ES-I3 (cell line): Measurements from ENCODE around the gene AWAT1.
"Not testable (repeated sequence)": the region's sequence is repeated elsewhere in the genome, so short reads cannot be mapped to it uniquely, and the experiment has no call there.

ENCODE experiments used
- H3K36me3 ChIP-seq: 2 replicates; pipeline ENCODE4 v1.6.1; 2013; ENCODE audit warnings: mild to moderate bottlenecking, low read length, control low read depth, moderate library complexity; ENCODE audit not compliant: insufficient read depth
- H3K4me1 ChIP-seq: 2 replicates; pipeline ENCODE4 v1.6.1; 2013; ENCODE audit warnings: mild to moderate bottlenecking, control low read depth, low read length; ENCODE audit not compliant: insufficient read depth
- H3K9ac ChIP-seq: 2 replicates; pipeline ENCODE4 v1.6.1; 2013; ENCODE audit warnings: low read depth, mild to moderate bottlenecking, low read length, moderate library complexity
- H3K9me3 ChIP-seq: 2 replicates; pipeline ENCODE4 v1.6.1; 2013; ENCODE audit warnings: mild to moderate bottlenecking, low read length, moderate library complexity; ENCODE audit not compliant: control insufficient read depth, insufficient read depth

Gene AWAT1

DNA sequence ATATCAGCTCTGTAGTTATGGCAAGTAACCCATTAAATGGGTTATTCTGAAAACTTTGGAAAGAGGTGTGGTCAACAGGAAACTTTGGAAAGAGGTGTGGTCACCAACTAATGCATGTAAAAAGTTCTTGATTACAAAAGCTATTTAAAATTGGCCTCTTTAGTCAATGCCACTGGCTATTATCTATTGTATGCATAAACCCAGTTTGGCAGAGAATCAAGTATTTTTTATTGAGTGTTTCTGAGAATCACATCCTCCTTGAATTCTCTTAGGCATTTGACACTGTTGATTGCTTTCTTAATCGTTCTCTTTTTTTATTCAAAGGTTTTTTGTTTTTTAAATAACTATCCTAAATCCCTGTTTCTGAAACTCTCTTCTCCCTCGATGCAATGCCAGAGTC, 18.0 kb downstream of the AWAT1 start:
- H3K9ac ChIP-seq, result no peak overlapping the region
- H3K36me3 ChIP-seq, result no peaks in the 10 kb centered on the region
- H3K4me1 ChIP-seq, result 0 out of 2 replicates have a peak, but pooled peaks cover 11% of the 10 kb centered on the region
- no peaks in the 10 kb centered on the region for H3K9me3 ChIP-seq

DNA sequence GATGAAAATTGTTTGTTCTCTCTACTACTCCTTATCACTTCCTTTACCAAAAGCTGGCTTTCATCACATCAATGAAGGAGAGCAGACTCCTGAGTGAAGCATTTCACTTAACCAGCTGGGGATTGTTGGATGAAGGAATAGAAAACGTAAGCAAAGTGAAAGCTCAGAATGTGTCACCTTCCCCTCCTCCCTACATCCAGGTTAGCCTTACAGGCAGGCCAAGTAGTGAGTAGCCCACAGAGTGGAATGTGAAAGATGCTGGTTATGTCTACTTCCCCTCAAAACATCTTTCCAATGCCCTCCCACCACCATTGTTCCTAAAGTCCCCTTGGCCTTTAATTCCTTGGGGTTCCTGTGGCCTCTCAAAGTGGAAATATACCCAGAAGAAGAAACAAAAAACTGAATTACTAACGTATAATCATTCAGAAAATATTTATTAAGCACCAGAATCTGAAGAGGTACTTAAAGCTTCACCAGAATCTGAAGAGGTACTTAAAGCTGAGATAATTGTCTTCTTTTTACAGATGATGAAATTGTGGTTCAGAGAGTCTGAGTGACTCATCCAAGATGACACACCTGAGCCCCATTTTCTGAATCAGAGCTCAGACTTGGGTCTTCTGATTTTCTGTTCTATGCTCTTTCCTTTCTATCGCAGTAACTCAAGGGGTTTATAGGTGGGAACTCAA, 19.1 kb downstream of the AWAT1 start:
- H3K36me3 ChIP-seq, result no peaks in the 10 kb centered on the region
- no peak overlapping the region for H3K9ac ChIP-seq
- H3K9me3 ChIP-seq, result no peaks in the 10 kb centered on the region
- 0 out of 2 replicates have a peak, but pooled peaks cover 11% of the 10 kb centered on the region for H3K4me1 ChIP-seq

DNA sequence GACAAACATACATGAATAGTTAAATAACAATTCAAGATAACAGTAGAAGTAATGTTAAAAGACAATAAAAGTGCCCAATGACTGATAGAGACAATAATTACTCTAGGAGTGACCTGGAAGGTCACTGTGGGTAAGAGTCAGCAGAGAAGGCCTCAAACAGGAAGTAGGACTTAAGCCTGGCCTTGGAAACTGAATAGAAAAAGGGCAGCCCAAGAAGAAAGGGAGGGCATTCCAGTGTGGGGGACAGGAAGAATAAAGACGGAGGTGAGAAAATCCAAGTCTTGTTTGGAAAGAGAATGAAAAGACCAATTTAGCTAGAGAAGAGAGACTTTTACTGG, 19.6 kb downstream of the AWAT1 start:
- no peaks in the 10 kb centered on the region for H3K36me3 ChIP-seq
- H3K9ac ChIP-seq, result no peak overlapping the region
- H3K9me3 ChIP-seq, result no peaks in the 10 kb centered on the region

DNA sequence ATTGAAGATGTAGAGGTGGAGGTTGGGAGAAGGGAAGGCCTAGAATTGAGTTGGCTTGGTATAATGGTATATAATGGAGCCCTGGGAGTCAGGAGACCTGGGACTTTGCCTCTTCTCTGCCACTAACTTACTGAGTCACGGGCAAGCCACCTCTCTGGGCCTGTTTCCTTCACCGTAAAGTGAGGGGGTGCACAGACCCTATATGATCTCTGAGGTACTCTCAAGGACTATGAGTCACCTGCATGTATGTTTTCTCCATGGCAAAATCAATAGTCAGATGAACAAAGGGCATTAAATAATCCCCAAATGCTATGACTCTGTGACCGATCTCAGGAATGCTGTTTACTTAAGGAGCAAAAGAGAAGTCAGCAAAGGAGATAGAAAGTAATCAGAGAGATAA, 20.5 kb downstream of the AWAT1 start:
- 0 out of 2 replicates have a peak, but pooled peaks cover 11% of the 10 kb centered on the region for H3K4me1 ChIP-seq
- no peaks in the 10 kb centered on the region for H3K36me3 ChIP-seq
- no peaks in the 10 kb centered on the region for H3K9me3 ChIP-seq
- H3K9ac ChIP-seq, result no peak overlapping the region

More for the DNA sequence above, 19.6 kb downstream of the AWAT1 start:
- H3K4me1 ChIP-seq, result 0 out of 2 replicates have a peak, but pooled peaks cover 11% of the 10 kb centered on the region

DNA sequence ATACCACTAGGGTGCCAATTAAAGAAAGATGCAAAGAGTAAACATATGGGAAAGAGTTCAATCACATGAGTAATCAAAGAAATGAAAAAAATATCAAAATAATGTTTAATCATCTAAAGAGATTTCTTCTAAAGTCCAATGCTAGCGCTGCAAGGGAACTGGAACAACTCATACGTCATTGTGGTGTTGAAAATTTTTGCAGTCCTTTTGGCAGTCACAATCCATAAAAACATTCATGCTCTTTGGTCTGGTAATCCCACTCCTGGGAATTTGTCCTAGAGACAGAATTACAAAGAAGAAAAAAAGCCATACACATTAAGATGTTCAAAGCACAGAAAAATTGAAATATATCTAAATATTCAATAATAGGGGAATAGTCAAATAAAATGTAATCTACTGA, 21.0 kb downstream of the AWAT1 start:
- H3K36me3 ChIP-seq, result no peaks in the 10 kb centered on the region
- H3K4me1 ChIP-seq, result 0 out of 2 replicates have a peak, but pooled peaks cover 11% of the 10 kb centered on the region
- no peak overlapping the region for H3K9ac ChIP-seq
- H3K9me3 ChIP-seq, result no peaks in the 10 kb centered on the region

DNA sequence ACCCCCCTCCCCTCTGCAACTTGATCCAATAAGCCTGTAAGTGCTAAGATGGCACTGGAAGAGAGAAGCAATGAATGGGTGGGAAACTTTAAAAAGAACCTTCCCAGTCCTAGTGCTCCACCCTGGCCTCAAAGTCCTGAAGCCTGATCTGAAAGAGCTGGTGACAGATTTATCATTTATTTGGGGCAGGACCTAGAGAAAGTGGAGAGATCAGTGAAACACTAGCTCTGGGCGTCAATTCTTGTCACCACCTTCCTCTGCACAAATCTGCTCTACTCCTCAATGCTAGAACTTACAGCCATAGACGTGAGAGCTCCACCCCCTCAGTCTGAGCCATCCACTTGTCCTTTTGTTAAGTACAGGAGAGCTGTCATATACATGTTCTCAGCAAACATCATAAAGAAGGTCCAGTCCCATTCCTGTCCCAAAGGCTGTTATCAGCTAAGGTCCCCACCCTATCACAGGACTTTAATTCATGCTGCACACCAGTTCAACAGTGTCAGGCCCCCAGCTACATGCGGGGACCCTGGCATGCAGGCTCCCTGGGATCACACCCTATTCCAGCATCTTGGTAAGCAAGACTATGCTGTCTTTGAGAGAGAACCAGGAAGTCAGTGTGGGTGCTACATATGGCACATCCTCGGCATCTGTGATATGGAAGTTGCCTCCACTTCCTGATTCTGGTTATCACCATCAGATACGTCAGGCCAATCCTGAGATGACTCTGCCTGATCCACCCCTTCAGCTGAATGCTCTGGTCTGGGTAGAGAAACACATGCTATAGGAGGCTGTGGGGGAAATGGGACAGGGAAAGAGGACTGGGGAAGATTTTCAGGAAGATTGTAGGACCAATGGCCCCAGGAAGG, 23.2 kb downstream of the AWAT1 start:
- Histone ChIP-seq H3K9me3 (no peaks in the 10 kb centered on the region), H3K36me3 (no peaks in the 10 kb centered on the region), H3K4me1 (peaks cover 11% of the 10 kb centered on the region; the same call in 1 of the 2 replicates), H3K9ac (no peak overlapping the region)

DNA sequence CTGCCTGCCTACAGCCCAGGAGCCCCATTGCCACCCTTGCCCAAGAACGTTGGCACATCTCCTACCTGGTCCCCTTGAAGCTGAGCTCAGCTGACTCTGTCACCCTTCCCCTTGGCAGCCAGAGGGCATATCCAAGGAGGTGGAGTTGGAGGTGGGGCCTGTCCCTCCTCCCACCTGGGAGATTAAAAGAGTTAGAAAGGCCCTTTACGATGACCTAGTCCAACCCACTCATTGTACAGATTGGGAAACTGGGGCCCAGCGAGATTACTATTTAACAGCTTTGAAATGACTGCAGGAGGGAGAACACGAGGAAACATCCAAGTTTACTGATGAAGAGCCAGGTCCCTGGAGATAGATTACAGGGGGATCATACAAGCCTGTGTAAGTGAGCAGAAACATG, 25.6 kb downstream of the AWAT1 start, which contains the start of gene P2RY4:
Gene P2RY4 (minus strand): TSS at position 101 of the 400 bp plus-strand sequence. CDS start 580 bp downstream, outside the sequence.
- H3K36me3 ChIP-seq, result no peaks in the 10 kb centered on the region
- no peaks in the 10 kb centered on the region for H3K9me3 ChIP-seq
- no peaks in the 10 kb centered on the region; the same call in 1 of the 2 replicates for H3K4me1 ChIP-seq
- no peak within 1 kb of the TSS for H3K9ac ChIP-seq

DNA sequence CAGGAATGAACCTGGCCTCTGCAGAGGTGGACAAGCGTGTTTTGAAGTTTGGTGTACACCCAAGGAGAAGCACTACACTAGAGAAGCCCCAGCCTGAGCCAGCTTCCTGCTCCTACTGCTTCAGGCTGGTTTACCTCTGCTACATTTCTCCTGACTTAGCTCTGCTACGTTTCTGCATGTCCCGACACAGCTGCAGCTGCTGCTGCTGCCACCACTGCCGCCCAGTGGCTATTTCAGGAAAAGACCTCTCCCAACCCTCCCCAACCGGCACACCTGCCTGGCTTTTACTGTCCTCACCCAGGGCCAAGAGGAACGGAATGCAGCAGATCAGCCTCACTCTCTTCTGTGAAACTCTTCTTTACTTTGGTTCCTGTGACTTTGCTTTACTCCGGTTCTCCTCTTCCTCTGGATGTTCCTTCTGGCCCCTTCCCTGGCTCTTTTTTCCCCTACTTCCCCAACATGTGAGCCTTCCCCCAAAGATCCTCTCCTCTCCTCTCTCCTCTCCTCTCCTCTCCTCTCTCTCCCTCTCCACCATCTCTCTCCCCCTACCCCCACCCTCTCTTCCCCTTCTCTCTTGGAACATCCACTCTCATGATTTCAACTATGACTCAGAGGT, 28.6 kb downstream of the AWAT1 start:
- Histone ChIP-seq H3K36me3 (no peaks in the 10 kb centered on the region), H3K9ac (no peak overlapping the region), H3K9me3 (no peaks in the 10 kb centered on the region), H3K4me1 (no peaks in the 10 kb centered on the region; the same call in 1 of the 2 replicates)

DNA sequence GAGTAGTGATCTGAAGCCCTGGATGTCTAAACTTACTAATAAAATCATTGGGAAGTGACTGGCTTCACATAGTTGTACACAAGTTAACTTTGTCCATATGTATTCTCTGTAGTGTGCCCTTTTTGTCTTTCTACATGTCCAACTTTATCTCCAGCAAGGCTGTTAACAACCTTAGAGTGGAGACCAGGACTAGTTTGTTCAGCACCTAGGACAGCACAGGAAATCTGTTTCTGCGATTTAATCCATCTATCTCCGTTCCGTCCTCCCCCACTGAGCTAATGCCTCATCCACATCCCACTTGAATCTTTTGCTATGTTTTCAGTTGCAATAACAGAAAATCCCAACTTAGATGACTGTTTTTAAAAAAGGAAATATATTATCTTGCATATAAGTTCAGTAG, 30.3 kb downstream of the AWAT1 start:
- no peaks in the 10 kb centered on the region for H3K9me3 ChIP-seq
- H3K36me3 ChIP-seq, result no peaks in the 10 kb centered on the region
- no peaks in the 10 kb centered on the region; the same call in 1 of the 2 replicates for H3K4me1 ChIP-seq
- no peak overlapping the region for H3K9ac ChIP-seq

DNA sequence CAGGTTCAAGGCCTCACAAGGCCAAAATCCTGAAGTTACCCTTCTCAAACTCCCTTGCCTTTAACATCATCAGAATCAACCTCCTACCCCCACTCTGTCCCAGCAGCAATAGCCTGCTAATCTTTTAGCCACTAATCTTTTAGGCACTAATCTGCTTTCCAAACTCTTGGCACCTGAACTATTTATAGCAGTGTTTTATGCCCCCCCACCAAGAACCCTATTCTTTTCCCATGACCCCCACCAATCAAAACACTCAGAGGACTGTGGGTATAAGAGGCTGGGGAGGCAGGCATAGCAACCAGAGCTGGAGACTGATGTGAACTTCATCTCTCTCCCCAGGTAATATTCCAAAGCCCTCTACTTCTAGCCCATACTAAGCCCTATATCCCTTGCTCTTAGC, 33.6 kb downstream of the AWAT1 start, which contains the start of gene ARR3:
Gene ARR3 (plus strand): TSS at position 301 of the 400 bp plus-strand sequence. CDS start 1,052 bp downstream, outside the sequence.
- Histone ChIP-seq H3K36me3 (no peaks in the 10 kb centered on the region), H3K4me1 (no peaks in the 10 kb centered on the region), H3K9me3 (no peaks in the 10 kb centered on the region), H3K9ac (no peak within 1 kb of the TSS)

DNA sequence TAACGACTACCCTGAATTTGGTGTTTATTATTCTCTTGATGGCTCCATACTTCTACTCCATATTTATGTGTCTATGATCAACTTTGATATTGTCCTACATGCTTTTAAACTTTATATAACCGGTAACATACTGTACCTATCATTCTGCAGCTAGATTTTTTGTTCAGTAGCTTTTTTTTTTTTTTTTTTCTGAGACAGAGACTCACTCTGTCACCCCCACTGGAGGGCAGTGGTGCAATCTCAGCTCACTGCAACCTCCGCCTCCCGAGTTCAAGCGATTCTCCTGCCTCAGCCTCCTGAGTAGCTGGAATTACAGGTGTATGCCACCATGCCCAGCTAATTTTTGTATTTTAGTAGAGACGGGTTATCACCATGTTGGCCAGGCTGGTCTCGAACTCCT, 39.6 kb downstream of the AWAT1 start:
- not testable (repeated sequence) for H3K9me3 ChIP-seq, H3K4me1 ChIP-seq, H3K36me3 ChIP-seq, H3K9ac ChIP-seq

DNA sequence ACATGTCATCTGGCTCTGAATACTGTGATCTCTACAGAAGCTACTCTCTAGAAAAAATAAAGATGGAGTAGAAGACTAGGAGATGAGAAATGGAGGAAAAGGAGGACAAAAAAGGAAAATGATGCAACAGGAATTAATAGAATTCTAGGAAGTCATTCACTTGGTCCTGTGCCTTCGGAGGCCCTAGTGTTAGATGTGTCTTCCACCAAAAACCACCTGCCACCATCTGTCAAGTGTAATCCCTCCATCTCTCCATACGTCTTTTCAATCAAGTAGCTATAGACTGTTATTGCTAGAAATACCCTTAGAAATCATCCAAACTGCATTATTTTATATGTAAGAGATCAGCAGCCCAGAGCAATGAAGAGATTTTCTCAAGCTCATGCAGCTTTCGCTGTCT, 44.6 kb downstream of the AWAT1 start:
- Histone ChIP-seq H3K9me3 (no peaks in the 10 kb centered on the region), H3K4me1 (no peaks in the 10 kb centered on the region), H3K36me3 (no peaks in the 10 kb centered on the region), H3K9ac (no peak overlapping the region)

DNA sequence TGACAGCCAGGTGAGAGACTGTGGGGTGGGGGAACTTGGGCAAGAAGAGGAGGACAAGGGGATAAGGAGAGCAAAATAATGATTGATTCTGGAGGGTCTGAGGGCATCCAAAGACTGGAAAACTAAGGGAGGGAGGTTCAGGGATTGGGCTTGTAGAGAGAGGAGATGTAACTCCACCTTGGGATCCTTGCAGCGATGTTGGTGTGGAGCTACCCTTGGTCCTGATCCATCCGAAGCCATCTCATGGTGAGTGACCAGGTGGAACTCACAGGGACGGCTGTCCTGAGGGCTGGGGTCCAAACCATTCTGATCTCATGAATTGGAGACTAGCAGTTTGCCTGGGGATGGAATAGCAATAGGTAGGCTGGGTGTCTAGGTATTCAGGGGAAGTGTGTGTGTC, 46.1 kb downstream of the AWAT1 start:
- no peaks in the 10 kb centered on the region for H3K9me3 ChIP-seq
- H3K4me1 ChIP-seq, result no peaks in the 10 kb centered on the region
- no peaks in the 10 kb centered on the region for H3K36me3 ChIP-seq
- H3K9ac ChIP-seq, result no peak overlapping the region

DNA sequence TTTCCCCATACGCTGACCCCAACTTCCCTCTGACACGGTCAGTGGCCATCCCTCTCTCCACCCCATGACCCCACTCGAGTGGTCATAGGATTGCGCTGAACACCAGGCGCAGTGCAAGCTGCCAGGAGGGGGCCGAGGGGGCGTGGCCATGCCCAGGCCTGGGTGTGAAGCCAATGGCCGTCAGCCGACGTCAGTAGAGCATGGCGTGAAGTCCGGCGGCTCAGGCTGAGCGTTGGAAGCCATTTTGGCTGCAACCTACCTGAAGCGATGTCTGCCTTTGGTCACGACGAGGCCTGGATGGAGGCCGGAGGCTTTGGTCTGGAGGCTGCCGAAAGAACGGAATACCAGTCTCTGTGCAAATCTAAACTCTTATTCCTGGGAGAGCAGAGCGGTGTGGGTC, 47.5 kb downstream of the AWAT1 start, which contains the start of gene RAB41:
Gene RAB41 (plus strand): TSS at position 222 of the 400 bp plus-strand sequence. CDS start 46 bp downstream, at position 268.
- H3K9me3 ChIP-seq, result no peaks in the 10 kb centered on the region
- no peak within 1 kb of the TSS for H3K9ac ChIP-seq

More for the DNA sequence above, 47.5 kb downstream of the AWAT1 start, which contains the start of gene RAB41:
- 0 out of 2 replicates have a peak, but pooled peaks cover 3% of the 10 kb centered on the region for H3K36me3 ChIP-seq
- H3K4me1 ChIP-seq, result no peaks in the 10 kb centered on the region
